GM12873 (cell line): ENCODE results near the gene CDK7.

Experiments
- TF ChIP-seq, protein P1 (sequence below): IDR thresholded peaks from 2 replicates; pipeline ENCODE4 v1.5.1; 2012; ENCODE audit warnings: low read depth, mild to moderate bottlenecking, moderate library complexity, low read length, control low read depth; ENCODE audit not compliant: insufficient read depth; ENCODE audit errors: missing control alignments

Gene CDK7

DNA sequence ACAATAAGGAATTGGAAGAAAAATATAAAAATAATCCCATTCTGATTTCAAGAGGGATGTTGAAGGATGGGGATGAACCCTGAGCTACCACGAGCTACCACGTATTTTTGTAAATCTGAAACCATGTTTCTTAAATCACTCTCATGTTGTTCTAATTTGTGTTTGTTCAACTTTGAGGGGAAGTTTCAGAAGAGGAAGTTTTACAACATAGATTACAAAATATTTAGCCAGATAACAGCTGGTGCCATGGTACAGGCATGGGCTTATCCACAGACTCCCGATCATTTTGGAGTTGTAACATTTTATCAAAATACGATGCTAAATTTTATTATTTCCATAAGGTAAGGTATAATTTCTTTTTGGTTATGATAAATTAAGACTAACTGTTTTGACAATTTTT is 82.7 kb downstream of the CDK7 start:
- TF ChIP-seq, protein P1, sequence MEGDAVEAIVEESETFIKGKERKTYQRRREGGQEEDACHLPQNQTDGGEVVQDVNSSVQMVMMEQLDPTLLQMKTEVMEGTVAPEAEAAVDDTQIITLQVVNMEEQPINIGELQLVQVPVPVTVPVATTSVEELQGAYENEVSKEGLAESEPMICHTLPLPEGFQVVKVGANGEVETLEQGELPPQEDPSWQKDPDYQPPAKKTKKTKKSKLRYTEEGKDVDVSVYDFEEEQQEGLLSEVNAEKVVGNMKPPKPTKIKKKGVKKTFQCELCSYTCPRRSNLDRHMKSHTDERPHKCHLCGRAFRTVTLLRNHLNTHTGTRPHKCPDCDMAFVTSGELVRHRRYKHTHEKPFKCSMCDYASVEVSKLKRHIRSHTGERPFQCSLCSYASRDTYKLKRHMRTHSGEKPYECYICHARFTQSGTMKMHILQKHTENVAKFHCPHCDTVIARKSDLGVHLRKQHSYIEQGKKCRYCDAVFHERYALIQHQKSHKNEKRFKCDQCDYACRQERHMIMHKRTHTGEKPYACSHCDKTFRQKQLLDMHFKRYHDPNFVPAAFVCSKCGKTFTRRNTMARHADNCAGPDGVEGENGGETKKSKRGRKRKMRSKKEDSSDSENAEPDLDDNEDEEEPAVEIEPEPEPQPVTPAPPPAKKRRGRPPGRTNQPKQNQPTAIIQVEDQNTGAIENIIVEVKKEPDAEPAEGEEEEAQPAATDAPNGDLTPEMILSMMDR, result no peak

DNA sequence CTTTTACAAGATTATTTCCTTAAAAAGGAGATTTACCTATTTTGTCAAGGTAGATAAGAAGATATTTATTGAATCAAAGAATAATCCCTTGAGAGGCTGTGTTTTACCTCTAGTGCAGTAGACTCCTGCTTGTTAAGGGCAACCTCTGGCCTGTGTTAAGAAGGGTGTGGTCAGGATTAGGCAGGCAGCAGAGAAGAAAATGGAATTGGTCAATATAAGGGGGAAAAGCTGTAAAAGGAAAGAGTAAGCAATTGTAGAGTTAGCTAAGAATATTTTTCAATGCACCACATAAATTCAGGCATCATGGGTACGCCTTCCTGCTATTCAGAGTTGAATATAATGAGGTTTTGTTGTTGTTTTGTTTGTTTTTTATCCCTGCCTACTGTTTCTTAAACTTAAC is 91.7 kb downstream of the CDK7 start:
- TF ChIP-seq, protein P1, result no peak
